GM12878 (cell line): ENCODE results near the gene TTLL11. TPM values are rescaled to one million over a fixed set of nuclear protein-coding genes. Genes with fewer than 3 reads are reported as not detected.

Experiments
- ATAC-seq: fragments of 200-7000 bp; cut with Tn5 transposase; 3 replicates; pipeline ENCODE4 v1.9.1; 2020; ENCODE audit warnings: mild to moderate bottlenecking, moderate library complexity
- BruUV-seq: library from RNA; stranded (reverse); fragments of 400-500 nt; replicated peaks from 2 replicates; lab custom pipeline; 2021; lab: Mats Ljungman, UMichigan
- CTCF ChIA-PET: fragments of 300-600 bp; sonication (Branson Sonifier 250); formaldehyde crosslinking; extraction: SDS; loops from one replicate; lab custom pipeline; 2021; ENCODE audit warnings: inconsistent platforms; lab: Yijun Ruan, JAX
- POLR2A ChIA-PET: fragments of 350-600 bp; formaldehyde crosslinking; extraction: SDS; loops from one replicate; lab custom pipeline; 2021; ENCODE audit warnings: inconsistent platforms; lab: Charles Lee
- RAD21 ChIA-PET: fragments of 300-600 bp; sonication (Branson Sonifier 250); formaldehyde crosslinking; loops from one replicate; lab custom pipeline; 2023; ENCODE audit warnings: antibody characterized with exemption; ENCODE audit not compliant: unreplicated experiment; lab: Charles Lee
- SMC1A ChIA-PET: fragments of 300-600 bp; sonication (Branson Sonifier 250); formaldehyde crosslinking; loops from one replicate; lab custom pipeline; 2023; ENCODE audit not compliant: unreplicated experiment, uncharacterized antibody; lab: Charles Lee
- DNase-seq: peaks from one replicate; pipeline ENCODE4 v3.0.0-alpha.2; 2011; ENCODE audit warnings: low read depth, low spot score
- FAIRE-seq: peaks from 3 replicates; lab custom pipeline; 2011; peaks lifted over from hg19 to GRCh38; lab: Jason Lieb, UNC
- H2AFZ ChIP-seq: 2 replicates; pipeline ENCODE4 v1.6.0; 2011; ENCODE audit warnings: low read depth, low read length, control low read depth; ENCODE audit not compliant: control insufficient read depth
- H3K27ac ChIP-seq: 2 replicates; pipeline ENCODE4 v1.5.1; 2011; ENCODE audit warnings: control low read depth; ENCODE audit not compliant: control insufficient read depth, insufficient read depth
- H3K27me3 ChIP-seq, 2 experiments: replicated peaks in 1 of 2; 2 replicates each; pipeline versions ENCODE4 v1.6.0 to v1.6.1; 2011; ENCODE audit warnings: low read length in 1 of 2; ENCODE audit not compliant: control insufficient read depth in 2 of 2, insufficient read depth in 2 of 2
- H3K36me3 ChIP-seq, 2 experiments: 2 replicates each; pipeline ENCODE4 v1.5.1; 2011; ENCODE audit warnings: low read length in 1 of 2; ENCODE audit not compliant: control insufficient read depth in 2 of 2, insufficient read depth in 2 of 2
- H3K4me1 ChIP-seq: 2 replicates; pipeline ENCODE4 v1.6.1; 2011; ENCODE audit warnings: mild to moderate bottlenecking, low read length, moderate library complexity, mixed read lengths; ENCODE audit not compliant: control insufficient read depth, insufficient read depth
- H3K4me2 ChIP-seq: 2 replicates; pipeline ENCODE4 v1.6.0; 2011; ENCODE audit warnings: control low read depth; ENCODE audit not compliant: control insufficient read depth, insufficient read depth
- H3K4me3 ChIP-seq: fragments of 200-600 bp; sonication (generic); 2 replicates; pipeline ENCODE4 v1.5.1; 2016
- H3K79me2 ChIP-seq: 2 replicates; pipeline ENCODE4 v1.6.0; 2011; ENCODE audit warnings: low read length; ENCODE audit not compliant: control insufficient read depth, insufficient read depth
- H3K9ac ChIP-seq: 2 replicates; pipeline ENCODE4 v1.8.0; 2011; ENCODE audit warnings: low read length, control low read depth, mixed read lengths; ENCODE audit not compliant: control insufficient read depth, insufficient read depth
- H3K9me3 ChIP-seq: replicated peaks from 3 replicates; pipeline ENCODE4 v1.5.1; 2011; ENCODE audit warnings: mild to moderate bottlenecking, low read length; ENCODE audit not compliant: control insufficient read depth, insufficient read depth
- H4K20me1 ChIP-seq: 2 replicates; pipeline ENCODE4 v1.6.0; 2011; ENCODE audit not compliant: control insufficient read depth, insufficient read depth
- DPF2 ChIP-seq: fragments of 450-650 bp; IDR thresholded peaks from 2 replicates; pipeline ENCODE4 v1.6.1; 2017; ENCODE audit warnings: mild to moderate bottlenecking
- EED ChIP-seq: sonication (generic); IDR thresholded peaks from 2 replicates; pipeline ENCODE4 v1.6.1; 2016; ENCODE audit warnings: antibody characterized with exemption, low read depth
- HDAC6 ChIP-seq: fragments of 200-600 bp; sonication (generic); IDR thresholded peaks from one replicate; pipeline ENCODE4 v1.8.0; 2017; ENCODE audit warnings: antibody characterized with exemption; ENCODE audit not compliant: unreplicated experiment
- MXI1 ChIP-seq: fragments of 150-350 bp; IDR thresholded peaks from 2 replicates; pipeline ENCODE4 v1.6.1; 2011; ENCODE audit warnings: low read depth, mild to moderate bottlenecking, inconsistent platforms, low read length, improper control_type of control experiment
- POLR2A ChIP-seq: IDR thresholded peaks from 2 replicates; pipeline ENCODE4 v1.6.1; 2011; ENCODE audit warnings: low read depth, mild to moderate bottlenecking, low read length
- RFX5 ChIP-seq: IDR thresholded peaks from 2 replicates; pipeline ENCODE4 v1.6.1; 2011; ENCODE audit warnings: low read depth, low read length, improper control_type of control experiment
- RUNX3 ChIP-seq: IDR thresholded peaks from 2 replicates; pipeline ENCODE4 v1.6.1; 2012; ENCODE audit warnings: low read length, inconsistent platforms
- TBL1XR1 ChIP-seq: IDR thresholded peaks from 2 replicates; pipeline ENCODE4 v1.6.1; 2012; ENCODE audit warnings: low read depth, low read length, improper control_type of control experiment
- ZZZ3 ChIP-seq: IDR thresholded peaks from 2 replicates; pipeline ENCODE4 v1.6.1; 2011; ENCODE audit warnings: low read depth; ENCODE audit not compliant: control insufficient read depth, insufficient read length
- WGBS: methylation state at CpG from one replicate; pipeline ENCODE4 v1.1.6; 2016; ENCODE audit warnings: low lambda C conversion rate; ENCODE audit not compliant: insufficient replicate concordance, insufficient coverage; ENCODE audit errors: missing lambda C conversion rate; 5-methylcytosine and 5-hydroxymethylcytosine counted together
- in situ Hi-C: fragments of 300-500 bp; cut with MboI; formaldehyde crosslinking; loops from 9 replicates; pipeline ENCODE4 v1.14.3; 2018; ENCODE audit warnings: mixed read lengths
- intact Hi-C: fragments of 100-400 bp; cut with micrococcal nuclease; formaldehyde crosslinking; loops from one replicate; pipeline ENCODE4 v1.14.2; 2022; ENCODE audit not compliant: unreplicated experiment
- polyA plus RNA-seq, 11 experiments: library from polyadenylated mRNA; depleted of rRNA in 4 of 11; unstranded in 6 of 11; stranded (reverse) in 5 of 11; fragments of >200 nt; fragmentation: Nextera tagmentation in 4 of 11; fragmentation: Illumina TruSeq in 1 of 11; extraction: Ambion mirVana in 4 of 11; extraction: Trizol in 1 of 11; gene quantifications; 1 replicate in 1 of 11; 2 replicates in 10 of 11; pipeline versions ENCODE4 v1.2.1 to v1.2.3, GENCODE V29; 2011 to 2016; ENCODE audit warnings: inconsistent platforms in 2 of 11, missing spikeins in 2 of 11, low read depth in 1 of 11
- total RNA-seq, 4 experiments: library from RNA; depleted of rRNA in 3 of 4; stranded (reverse); fragments of >200 nt in 3 of 4; fragmentation: Illumina TruSeq in 1 of 4; extraction: Trizol in 1 of 4; gene quantifications; 2 replicates each; pipeline versions ENCODE4 v1.2.1 to v1.2.3, GENCODE V29; 2013 to 2021
- TF ChIP-seq, protein P1 (sequence below): IDR thresholded peaks from 2 replicates; pipeline ENCODE4 v1.6.1; 2012; ENCODE audit warnings: low read length, inconsistent platforms
- TF ChIP-seq, protein P2 (sequence below): IDR thresholded peaks from 2 replicates; pipeline ENCODE4 v1.6.1; 2012; ENCODE audit warnings: low read depth, low read length, improper control_type of control experiment
- TF ChIP-seq, protein P3 (sequence below): IDR thresholded peaks from 2 replicates; pipeline ENCODE4 v1.6.1; 2011; ENCODE audit warnings: borderline replicate concordance, low read depth, mild to moderate bottlenecking, moderate library complexity, low read length; ENCODE audit not compliant: insufficient read depth, poor library complexity, severe bottlenecking
- TF ChIP-seq, protein P4 (sequence below): fragments of 450-650 bp; IDR thresholded peaks from 2 replicates; pipeline ENCODE4 v1.6.1; 2017; ENCODE audit warnings: antibody characterized with exemption, mild to moderate bottlenecking, moderate library complexity
- TF ChIP-seq, protein P5 (sequence below): IDR thresholded peaks from 2 replicates; pipeline ENCODE4 v1.6.1; 2011; ENCODE audit warnings: mild to moderate bottlenecking, low read depth, low read length, moderate library complexity; ENCODE audit not compliant: insufficient replicate concordance

The TTLL11 gene
- total and polyA plus RNA-seq, 10 of the 15 experiments (the other 5 are each of a cell fraction or from before 2014, with no cell fraction given) = 1.2 to 3.7 (median 2.9) TPM

DNA sequence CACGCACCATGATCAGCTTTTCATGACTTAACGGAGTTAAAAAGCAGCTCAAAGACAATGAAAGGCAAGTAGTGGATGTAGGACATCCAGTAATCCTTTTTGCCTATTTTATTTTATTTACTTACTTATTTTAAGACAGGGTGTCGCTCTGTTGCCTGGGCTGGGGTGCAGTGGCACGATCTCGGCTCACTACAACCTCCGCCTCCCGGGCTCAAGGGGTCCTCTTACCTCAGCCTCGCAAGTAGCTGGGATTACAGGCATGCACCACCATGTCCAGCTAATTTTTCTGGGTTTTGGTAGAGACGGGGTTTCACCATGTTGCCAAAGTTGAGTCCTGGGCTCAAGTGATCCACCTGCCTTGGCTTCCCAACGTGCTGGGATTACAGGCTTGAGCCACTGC, 292.7 kb downstream of the TTLL11 start:
- ChIA-PET POLR2A (no interaction called here), CTCF (no interaction called here), RAD21 (no interaction called here), SMC1A (no interaction called here)
- no peak overlapping the region for H3K4me2 ChIP-seq
- TF ChIP-seq EED (no peak), TBL1XR1 (no peak), RFX5 (no peak), MXI1 (no peak), RUNX3 (no peak), POLR2A (no peak), HDAC6 (no peak), DPF2 (no peak), ZZZ3 (no peak)
- TF ChIP-seq, protein P1, sequence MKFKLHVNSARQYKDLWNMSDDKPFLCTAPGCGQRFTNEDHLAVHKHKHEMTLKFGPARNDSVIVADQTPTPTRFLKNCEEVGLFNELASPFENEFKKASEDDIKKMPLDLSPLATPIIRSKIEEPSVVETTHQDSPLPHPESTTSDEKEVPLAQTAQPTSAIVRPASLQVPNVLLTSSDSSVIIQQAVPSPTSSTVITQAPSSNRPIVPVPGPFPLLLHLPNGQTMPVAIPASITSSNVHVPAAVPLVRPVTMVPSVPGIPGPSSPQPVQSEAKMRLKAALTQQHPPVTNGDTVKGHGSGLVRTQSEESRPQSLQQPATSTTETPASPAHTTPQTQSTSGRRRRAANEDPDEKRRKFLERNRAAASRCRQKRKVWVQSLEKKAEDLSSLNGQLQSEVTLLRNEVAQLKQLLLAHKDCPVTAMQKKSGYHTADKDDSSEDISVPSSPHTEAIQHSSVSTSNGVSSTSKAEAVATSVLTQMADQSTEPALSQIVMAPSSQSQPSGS = no peak
- TF ChIP-seq, protein P2, sequence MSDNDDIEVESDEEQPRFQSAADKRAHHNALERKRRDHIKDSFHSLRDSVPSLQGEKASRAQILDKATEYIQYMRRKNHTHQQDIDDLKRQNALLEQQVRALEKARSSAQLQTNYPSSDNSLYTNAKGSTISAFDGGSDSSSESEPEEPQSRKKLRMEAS = no peak
- TF ChIP-seq, protein P3, sequence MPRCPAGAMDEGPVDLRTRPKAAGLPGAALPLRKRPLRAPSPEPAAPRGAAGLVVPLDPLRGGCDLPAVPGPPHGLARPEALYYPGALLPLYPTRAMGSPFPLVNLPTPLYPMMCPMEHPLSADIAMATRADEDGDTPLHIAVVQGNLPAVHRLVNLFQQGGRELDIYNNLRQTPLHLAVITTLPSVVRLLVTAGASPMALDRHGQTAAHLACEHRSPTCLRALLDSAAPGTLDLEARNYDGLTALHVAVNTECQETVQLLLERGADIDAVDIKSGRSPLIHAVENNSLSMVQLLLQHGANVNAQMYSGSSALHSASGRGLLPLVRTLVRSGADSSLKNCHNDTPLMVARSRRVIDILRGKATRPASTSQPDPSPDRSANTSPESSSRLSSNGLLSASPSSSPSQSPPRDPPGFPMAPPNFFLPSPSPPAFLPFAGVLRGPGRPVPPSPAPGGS = no peak
- TF ChIP-seq, protein P4, sequence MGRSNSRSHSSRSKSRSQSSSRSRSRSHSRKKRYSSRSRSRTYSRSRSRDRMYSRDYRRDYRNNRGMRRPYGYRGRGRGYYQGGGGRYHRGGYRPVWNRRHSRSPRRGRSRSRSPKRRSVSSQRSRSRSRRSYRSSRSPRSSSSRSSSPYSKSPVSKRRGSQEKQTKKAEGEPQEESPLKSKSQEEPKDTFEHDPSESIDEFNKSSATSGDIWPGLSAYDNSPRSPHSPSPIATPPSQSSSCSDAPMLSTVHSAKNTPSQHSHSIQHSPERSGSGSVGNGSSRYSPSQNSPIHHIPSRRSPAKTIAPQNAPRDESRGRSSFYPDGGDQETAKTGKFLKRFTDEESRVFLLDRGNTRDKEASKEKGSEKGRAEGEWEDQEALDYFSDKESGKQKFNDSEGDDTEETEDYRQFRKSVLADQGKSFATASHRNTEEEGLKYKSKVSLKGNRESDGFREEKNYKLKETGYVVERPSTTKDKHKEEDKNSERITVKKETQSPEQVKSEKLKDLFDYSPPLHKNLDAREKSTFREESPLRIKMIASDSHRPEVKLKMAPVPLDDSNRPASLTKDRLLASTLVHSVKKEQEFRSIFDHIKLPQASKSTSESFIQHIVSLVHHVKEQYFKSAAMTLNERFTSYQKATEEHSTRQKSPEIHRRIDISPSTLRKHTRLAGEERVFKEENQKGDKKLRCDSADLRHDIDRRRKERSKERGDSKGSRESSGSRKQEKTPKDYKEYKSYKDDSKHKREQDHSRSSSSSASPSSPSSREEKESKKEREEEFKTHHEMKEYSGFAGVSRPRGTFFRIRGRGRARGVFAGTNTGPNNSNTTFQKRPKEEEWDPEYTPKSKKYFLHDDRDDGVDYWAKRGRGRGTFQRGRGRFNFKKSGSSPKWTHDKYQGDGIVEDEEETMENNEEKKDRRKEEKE = no peak
- TF ChIP-seq, protein P5, sequence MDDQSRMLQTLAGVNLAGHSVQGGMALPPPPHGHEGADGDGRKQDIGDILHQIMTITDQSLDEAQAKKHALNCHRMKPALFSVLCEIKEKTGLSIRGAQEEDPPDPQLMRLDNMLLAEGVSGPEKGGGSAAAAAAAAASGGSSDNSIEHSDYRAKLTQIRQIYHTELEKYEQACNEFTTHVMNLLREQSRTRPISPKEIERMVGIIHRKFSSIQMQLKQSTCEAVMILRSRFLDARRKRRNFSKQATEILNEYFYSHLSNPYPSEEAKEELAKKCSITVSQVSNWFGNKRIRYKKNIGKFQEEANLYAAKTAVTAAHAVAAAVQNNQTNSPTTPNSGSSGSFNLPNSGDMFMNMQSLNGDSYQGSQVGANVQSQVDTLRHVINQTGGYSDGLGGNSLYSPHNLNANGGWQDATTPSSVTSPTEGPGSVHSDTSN = no peak
- no peak overlapping the region for H3K9ac ChIP-seq
- no peak for ATAC-seq
- BruUV-seq = no TSS peak
- no peak for FAIRE-seq
- H2AFZ ChIP-seq = no peak overlapping the region
- H3K4me1 ChIP-seq = no peaks in the 10 kb centered on the region
- intact Hi-C loops = no loop called here
- no peaks in the 10 kb centered on the region for H3K79me2 ChIP-seq
- no peak overlapping the region for H3K4me3 ChIP-seq
- no peaks in the 10 kb centered on the region for H3K9me3 ChIP-seq
- no peaks in the 10 kb centered on the region for H4K20me1 ChIP-seq
- no peak for DNase-seq
- no peak overlapping the region for H3K27ac ChIP-seq
- no peaks in the 10 kb centered on the region for H3K27me3 ChIP-seq
- in situ Hi-C loops = no loop called here
- WGBS = 28% methylated on average over 10 of the region's 10 CpGs
- H3K36me3 ChIP-seq = no peaks in the 10 kb centered on the region
